SK-N-SH treated with all-trans-retinoic acid at 6 μM for 48 hours (cell line): ENCODE results near the gene AMMECR1L.

ENCODE experiments used
- ATAC-seq: fragments of 200-7000 bp; cut with Tn5 transposase; 3 replicates; pipeline ENCODE4 v1.9.1; 2020; ENCODE audit warnings: mild to moderate bottlenecking, moderate library complexity
- ARNTL ChIP-seq: fragments of 450-650 bp; formaldehyde crosslinking; IDR thresholded peaks from 2 replicates; pipeline ENCODE4 v1.5.0; 2020; ENCODE audit warnings: low read depth, mild to moderate bottlenecking, moderate library complexity, borderline replicate concordance
- BACH2 ChIP-seq: fragments of 250-450 bp; sonication (Bioruptor Pico); IDR thresholded peaks from 2 replicates; pipeline ENCODE4 v1.9.0; 2021; ENCODE audit warnings: mild to moderate bottlenecking, borderline replicate concordance
- CREB5 ChIP-seq: fragments of 250-450 bp; sonication (Bioruptor Pico); IDR thresholded peaks from 2 replicates; pipeline ENCODE4 v1.5.1; 2020; ENCODE audit warnings: low read depth, mild to moderate bottlenecking, moderate library complexity
- CSDC2 ChIP-seq: fragments of 250-450 bp; sonication (Bioruptor Pico); IDR thresholded peaks from 2 replicates; pipeline ENCODE4 v1.5.0; 2020; ENCODE audit warnings: mild to moderate bottlenecking, moderate library complexity
- CSRNP3 ChIP-seq: fragments of 250-450 bp; sonication (Bioruptor Pico); IDR thresholded peaks from 2 replicates; pipeline ENCODE4 v1.5.1; 2021; ENCODE audit warnings: mild to moderate bottlenecking, moderate library complexity
- ESRRG ChIP-seq: fragments of 250-450 bp; sonication (Bioruptor Pico); IDR thresholded peaks from 2 replicates; pipeline ENCODE4 v1.6.1; 2021; ENCODE audit warnings: mild to moderate bottlenecking
- GLIS3 ChIP-seq: fragments of 250-450 bp; sonication (Bioruptor Pico); IDR thresholded peaks from 2 replicates; pipeline ENCODE4 v1.5.0; 2020; ENCODE audit warnings: mild to moderate bottlenecking, moderate library complexity
- ISL1 ChIP-seq: fragments of 250-450 bp; sonication (Bioruptor Pico); IDR thresholded peaks from 2 replicates; pipeline ENCODE4 v2.1.2; 2022; ENCODE audit warnings: mild to moderate bottlenecking, moderate library complexity
- OSR1 ChIP-seq: fragments of 250-450 bp; sonication (Bioruptor Pico); IDR thresholded peaks from 2 replicates; pipeline ENCODE4 v1.8.0; 2022; ENCODE audit warnings: moderate library complexity, mild to moderate bottlenecking, inconsistent platforms
- POU6F1 ChIP-seq: fragments of 250-450 bp; sonication (Bioruptor Pico); IDR thresholded peaks from 2 replicates; pipeline ENCODE4 v1.8.0; 2021; ENCODE audit warnings: low read depth, mild to moderate bottlenecking, moderate library complexity, borderline replicate concordance
- PPARA ChIP-seq: fragments of 250-450 bp; sonication (Bioruptor Pico); IDR thresholded peaks from 2 replicates; pipeline ENCODE4 v1.5.0; 2020; ENCODE audit warnings: mild to moderate bottlenecking, borderline replicate concordance
- RARB ChIP-seq: fragments of 250-450 bp; sonication (Bioruptor Pico); IDR thresholded peaks from 2 replicates; pipeline ENCODE4 v1.8.0; 2021; ENCODE audit warnings: mild to moderate bottlenecking, moderate library complexity
- SNAI2 ChIP-seq: fragments of 250-450 bp; sonication (Bioruptor Pico); IDR thresholded peaks from 2 replicates; pipeline ENCODE4 v1.5.0; 2020; ENCODE audit warnings: mild to moderate bottlenecking, moderate library complexity
- TCF4 ChIP-seq: fragments of 250-450 bp; sonication (Bioruptor Pico); IDR thresholded peaks from 2 replicates; pipeline ENCODE4 v1.8.0; 2021; ENCODE audit warnings: mild to moderate bottlenecking, moderate library complexity, borderline replicate concordance
- TSHZ2 ChIP-seq: fragments of 250-450 bp; sonication (Bioruptor Pico); IDR thresholded peaks from 2 replicates; pipeline ENCODE4 v1.5.0; 2020; ENCODE audit warnings: mild to moderate bottlenecking, moderate library complexity
- ZFP3 ChIP-seq: fragments of 250-450 bp; sonication (Bioruptor Pico); IDR thresholded peaks from 2 replicates; pipeline ENCODE4 v1.5.0; 2020; ENCODE audit warnings: mild to moderate bottlenecking, moderate library complexity
- ZFP30 ChIP-seq: fragments of 450-650 bp; formaldehyde crosslinking; IDR thresholded peaks from 2 replicates; pipeline ENCODE4 v1.5.0; 2022; ENCODE audit warnings: mild to moderate bottlenecking, moderate library complexity
- ZNF565 ChIP-seq: fragments of 450-650 bp; formaldehyde crosslinking; conservative IDR thresholded peaks from 2 replicates; pipeline ENCODE4 v1.5.0; 2020; ENCODE audit warnings: low read depth, mild to moderate bottlenecking, moderate library complexity
- ZNF70 ChIP-seq: fragments of 450-650 bp; formaldehyde crosslinking; IDR thresholded peaks from 2 replicates; pipeline ENCODE4 v1.5.0; 2020; ENCODE audit warnings: mild to moderate bottlenecking, moderate library complexity
- ZNF8 ChIP-seq: fragments of 450-650 bp; formaldehyde crosslinking; IDR thresholded peaks from 2 replicates; pipeline ENCODE4 v1.5.0; 2020; ENCODE audit warnings: mild to moderate bottlenecking, moderate library complexity

The AMMECR1L gene

GRCh38 chr2:127906206-127906926, 20.6 kb upstream of the AMMECR1L start:
- TF ChIP-seq CSDC2 (CRISPR knock-in tag) (no peak), CREB5 (CRISPR knock-in tag) (no peak), OSR1 (no peak), ZFP3 (CRISPR knock-in tag) (no peak), TCF4 (CRISPR knock-in tag) (no peak), GLIS3 (CRISPR knock-in tag) (no peak), TSHZ2 (CRISPR knock-in tag) (no peak), CSRNP3 (CRISPR knock-in tag) (no peak), POU6F1 (no peak), PPARA (no peak), ISL1 (no peak), ZNF8 (no peak), BACH2 (CRISPR knock-in tag) (no peak), ZNF70 (CRISPR knock-in tag) (no peak), RARB (CRISPR knock-in tag) (no peak), ZNF565 (CRISPR knock-in tag) (no peak), ESRRG (no peak)
- ATAC-seq = no peak

GRCh38 chr2:127901339-127902056, 15.7 kb upstream of the AMMECR1L start:
- ATAC-seq = no peak
- TF ChIP-seq ZFP30 = no peak
- no peak for TF ChIP-seq CREB5 (CRISPR knock-in tag)
- no peak for TF ChIP-seq ARNTL
- no peak for TF ChIP-seq PPARA
- TF ChIP-seq ZFP3 (CRISPR knock-in tag) = no peak
- no peak for TF ChIP-seq CSDC2 (CRISPR knock-in tag)
- TF ChIP-seq POU6F1 = no peak
- no peak for TF ChIP-seq ZNF8
- TF ChIP-seq OSR1 = no peak
- no peak for TF ChIP-seq SNAI2 (CRISPR knock-in tag)
- no peak for TF ChIP-seq ESRRG
- TF ChIP-seq RARB (CRISPR knock-in tag) = no peak
